C1 segment of cervical spinal cord (tissue), 14 donors: ENCODE results near the gene GALNT17.

Experiments
- DNase-seq, 14 donors: peaks; one replicate each; lab custom pipeline; 2025; lab: John Stamatoyannopoulos, UW

The GALNT17 gene

GRCh38 chr7:71281261-71281660, 149.3 kb downstream of the GALNT17 start:
- DNase-seq, result no peak

GRCh38 chr7:71283802-71284201, 151.9 kb downstream of the GALNT17 start:
- no peak for DNase-seq

GRCh38 chr7:71285571-71286145, 153.7 kb downstream of the GALNT17 start:
- DNase-seq, result no peak

- peak in 4 of 14 donors; percentile 1 to 63 (median 4) for DNase-seq
Measured at GRCh38 chr7:71286336-71286735, 154.4 kb downstream of the GALNT17 start.

DNA sequence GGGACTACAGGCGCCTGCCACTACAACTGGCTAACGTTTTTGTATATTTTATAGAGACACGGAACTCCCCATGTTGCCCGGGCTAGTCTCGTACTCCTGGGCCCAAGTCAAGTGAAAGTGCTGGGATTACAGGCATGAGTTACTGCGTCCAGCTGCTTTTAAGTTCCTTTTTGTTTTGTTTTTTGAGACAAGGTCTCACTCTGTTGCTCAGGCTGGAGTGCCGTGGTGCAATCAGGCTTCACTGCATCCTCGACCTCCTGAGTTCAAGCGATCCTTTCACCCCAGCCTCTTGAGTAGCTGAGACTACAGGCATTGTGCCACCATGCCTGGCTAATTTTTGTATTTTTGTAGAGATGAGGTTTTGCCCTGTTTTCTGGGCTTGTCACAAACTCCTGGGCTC, 155.0 kb downstream of the GALNT17 start:
- DNase-seq, result no peak

DNA sequence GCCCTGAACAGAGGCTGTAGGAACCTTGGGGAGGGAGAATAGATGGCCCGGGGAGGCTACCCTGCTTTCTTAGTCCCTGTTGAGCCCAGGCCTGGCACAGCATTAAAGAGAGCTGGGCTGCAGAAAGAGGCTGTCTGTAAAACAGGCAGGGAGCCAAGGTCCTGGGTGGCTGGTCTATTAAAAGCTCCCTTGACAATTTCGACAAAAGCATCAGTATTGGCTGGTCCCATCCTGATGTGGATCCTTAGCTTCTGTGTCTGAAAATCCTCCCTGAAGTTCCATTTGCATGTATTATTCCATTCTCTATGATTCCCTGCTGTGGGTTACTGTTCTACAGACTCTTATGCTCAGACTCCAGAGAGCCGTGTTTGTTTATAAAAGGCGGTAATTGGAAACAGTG, 158.5 kb downstream of the GALNT17 start:
- DNase-seq, result peak in 6 of 14 donors; percentile 1 to 42 (median 6)

DNA sequence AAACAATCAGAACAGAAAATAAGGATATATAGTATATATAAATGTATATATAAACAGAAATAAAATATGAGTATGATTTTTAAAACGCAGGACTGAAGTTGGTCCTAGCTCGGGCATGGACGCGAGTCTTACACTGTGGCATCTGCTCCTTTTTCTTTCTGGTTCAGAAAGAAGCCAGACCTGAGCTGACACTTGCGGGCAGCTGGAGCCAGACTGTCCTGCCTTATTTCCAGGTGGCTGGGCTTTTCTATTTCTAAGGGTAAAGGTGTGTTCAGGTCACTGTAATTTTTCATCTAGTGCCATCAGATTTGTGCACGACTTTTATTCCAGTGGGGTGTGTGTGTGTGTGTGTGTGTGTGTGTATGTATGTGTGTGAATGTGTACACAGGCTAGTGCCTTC, 166.4 kb downstream of the GALNT17 start:
- no peak for DNase-seq

DNA sequence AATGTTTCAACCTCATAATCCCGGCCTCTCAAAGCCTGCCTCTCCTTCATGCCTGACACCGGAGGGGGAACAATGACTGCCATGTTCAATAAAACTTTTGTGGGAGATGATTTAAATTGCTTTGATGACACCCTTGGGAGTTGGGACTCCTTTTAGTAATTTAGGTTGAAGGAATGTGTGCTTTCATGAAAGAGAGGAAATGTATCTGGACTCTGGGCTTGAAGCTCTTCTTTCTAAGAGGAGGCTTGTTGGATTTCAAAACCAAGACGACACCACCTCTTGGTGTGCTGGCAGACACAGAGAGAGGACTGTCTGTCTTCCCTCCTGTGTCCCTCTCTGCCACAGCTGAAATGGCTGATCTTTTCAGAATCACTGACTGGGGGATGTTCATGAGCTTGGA, 168.1 kb downstream of the GALNT17 start:
- no peak for DNase-seq

DNA sequence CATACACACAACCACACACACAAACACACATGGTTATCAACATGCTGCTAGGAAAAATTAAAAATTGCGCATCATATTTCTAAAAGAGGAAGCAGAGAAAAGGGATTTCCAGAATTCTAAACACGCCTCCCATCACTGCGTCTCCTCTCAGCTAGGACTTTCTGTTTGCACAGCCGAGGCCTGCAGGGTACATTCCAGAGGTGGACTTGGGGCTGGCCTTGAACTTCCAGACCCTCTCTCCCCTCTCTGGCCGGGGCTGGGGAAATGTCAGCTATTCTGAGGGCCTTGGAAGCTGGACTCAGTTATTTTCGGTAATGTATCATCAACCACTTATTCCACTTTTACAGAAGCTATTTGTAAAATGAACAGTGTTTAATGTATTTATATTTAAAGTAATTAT, 168.7 kb downstream of the GALNT17 start:
- no peak for DNase-seq

DNA sequence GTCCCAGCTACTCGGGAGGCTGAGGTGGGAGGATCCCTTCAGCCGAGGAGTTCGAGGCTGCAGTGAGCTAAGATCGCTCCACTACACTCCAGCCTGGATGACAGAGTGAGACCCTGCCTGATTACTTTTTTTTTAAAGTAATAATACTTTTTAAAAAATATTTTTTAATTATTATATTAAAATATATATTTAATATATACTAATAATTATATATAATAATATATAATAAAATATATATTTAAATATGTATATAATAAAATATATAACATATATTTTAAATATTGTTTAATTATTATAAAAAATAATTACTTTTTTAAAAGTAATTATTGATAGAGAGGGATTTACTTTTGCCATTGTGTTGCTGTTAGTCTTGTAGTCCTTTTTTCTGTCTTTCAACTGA, 169.2 kb downstream of the GALNT17 start:
- DNase-seq, result no peak

- DNase-seq, result no peak
Measured at GRCh38 chr7:71303566-71303965, 171.6 kb downstream of the GALNT17 start.

DNA sequence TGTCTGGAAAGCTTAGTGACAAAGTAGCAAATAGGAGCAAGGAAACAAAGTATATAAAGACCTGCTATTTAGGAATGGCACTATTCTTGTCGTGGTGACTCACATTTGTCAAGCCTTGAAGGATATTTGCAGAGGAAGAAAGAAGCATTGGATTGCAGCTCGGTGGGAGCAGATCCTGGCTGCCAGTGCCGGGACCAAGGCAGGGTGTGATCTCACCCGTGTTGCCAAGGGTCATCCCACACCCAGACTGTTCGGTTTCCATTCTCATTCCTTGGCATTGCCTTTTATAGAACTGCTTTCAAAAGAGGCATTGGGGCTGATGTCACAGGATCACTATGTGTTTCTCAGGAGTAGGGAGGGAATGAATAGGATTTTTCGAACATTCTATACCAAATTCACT, 176.2 kb downstream of the GALNT17 start:
- DNase-seq, result peak in 5 of 14 donors; percentile 8 to 41 (median 26)

DNA sequence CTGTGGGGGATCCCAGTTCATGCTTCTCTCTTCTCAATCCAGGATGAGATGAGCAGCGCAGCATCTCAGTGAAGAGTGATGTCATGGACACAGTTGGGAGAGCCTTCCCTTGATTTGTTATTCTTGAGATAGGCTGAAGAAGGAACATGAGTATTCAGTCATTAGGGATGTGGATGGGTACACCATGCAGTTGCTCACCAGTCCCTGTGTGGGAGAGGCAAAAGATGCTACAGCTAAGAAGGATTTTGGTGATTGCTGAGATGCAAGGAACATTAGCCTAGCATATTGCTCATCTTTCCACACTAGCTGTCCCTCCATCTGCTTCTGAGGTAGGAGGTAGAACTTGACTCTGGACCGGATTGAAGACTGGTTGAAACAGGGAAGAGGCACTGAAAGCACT, 179.6 kb downstream of the GALNT17 start:
- peak in 1 of 14 donors; percentile 36 for DNase-seq

DNA sequence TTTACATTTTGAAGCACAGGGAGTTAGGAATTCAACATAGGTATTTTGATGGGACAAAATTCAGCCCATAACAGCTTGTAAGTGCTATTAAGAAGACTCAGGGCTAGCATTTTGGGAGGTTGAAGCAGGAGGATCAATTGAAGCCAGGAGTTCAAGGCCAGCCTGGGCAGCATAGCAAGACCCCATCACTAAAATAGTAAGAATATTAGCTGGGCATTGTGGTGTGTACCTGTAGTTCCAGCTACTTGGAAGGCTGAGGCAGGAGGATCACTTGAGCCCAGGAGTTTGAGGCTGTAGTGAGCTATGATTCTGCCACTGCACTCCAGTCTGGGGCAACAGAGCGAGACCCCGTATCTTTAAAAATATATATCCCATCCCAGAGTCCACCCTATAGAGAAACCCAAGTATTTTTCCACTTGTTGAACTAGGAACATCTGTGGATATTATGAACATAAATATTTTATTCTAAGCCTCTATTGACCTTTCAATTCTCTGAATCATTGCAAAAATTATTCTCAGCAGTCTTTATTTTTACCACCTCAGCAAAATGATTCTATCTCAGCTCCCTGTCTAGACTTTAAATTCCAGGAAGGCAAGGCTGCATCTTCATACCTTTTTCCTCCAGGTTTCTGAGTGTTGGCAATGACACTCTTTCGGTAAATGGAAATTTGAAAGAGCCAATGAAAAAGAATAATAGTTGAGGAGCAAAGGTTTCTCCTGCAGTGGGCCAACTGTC, 181.0 kb downstream of the GALNT17 start:
- no peak for DNase-seq

GRCh38 chr7:71313553-71313952, 181.6 kb downstream of the GALNT17 start:
- no peak for DNase-seq

- no peak for DNase-seq
Measured at GRCh38 chr7:71320916-71321315, 189.0 kb downstream of the GALNT17 start.

DNA sequence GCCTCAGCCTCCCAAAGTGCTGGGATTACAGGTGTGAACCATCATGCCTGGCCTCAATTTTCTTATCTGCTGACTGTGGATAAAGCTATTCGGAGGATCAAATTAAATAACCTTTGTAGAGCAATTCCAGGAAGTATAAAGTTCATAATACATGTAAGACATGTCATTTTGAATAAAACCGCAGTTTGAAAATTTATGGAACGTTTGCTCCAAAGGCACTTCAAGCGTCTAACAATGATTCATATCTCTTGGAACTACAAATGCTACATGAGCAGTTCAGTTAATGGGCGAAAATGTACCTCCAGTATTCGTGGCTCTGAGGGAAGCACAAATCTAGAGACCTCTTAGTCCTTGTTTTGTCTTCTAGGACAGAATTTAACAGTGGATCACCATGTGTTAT, 190.3 kb downstream of the GALNT17 start:
- DNase-seq, result no peak

DNA sequence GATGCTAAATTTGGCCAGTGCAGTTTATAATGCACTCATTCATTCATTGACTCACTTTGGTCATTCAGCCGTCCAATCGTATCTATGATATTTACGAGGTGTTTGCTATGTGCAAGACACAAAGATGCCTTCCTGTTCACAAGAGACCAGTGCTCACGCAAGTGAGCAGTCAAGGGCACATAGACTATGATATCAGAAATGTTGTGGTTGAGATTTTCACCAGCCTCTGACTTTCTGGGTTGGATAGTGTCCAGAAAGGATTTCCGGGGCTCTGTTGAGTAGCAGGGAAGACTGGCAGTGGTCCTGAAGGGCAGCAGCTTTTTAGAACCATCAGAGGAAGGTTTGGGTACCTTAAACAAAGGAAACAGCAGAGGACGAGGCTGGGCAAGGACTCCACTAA, 191.8 kb downstream of the GALNT17 start:
- no peak for DNase-seq

DNA sequence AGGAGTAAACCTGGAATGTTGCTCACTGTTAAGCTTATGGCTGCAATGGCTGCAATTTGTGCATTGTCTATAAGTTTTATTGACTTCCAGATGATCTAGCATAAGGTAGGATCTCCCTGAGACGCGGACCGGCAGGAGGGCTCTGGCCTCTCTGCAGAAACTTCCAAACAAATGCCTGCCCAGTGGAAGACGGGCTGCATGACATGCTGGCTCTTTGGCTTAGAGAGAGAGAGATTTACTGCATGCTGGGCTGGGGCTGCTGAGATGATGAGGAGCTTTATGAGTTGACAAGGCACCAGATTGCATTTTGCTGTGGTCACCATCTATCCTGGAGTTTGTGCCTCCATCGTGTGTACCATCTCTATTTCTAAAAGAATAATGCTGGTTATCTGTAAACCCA, 193.2 kb downstream of the GALNT17 start:
- DNase-seq, result peak in 2 of 14 donors; percentile 14 to 86

GRCh38 chr7:71326595-71326994, 194.7 kb downstream of the GALNT17 start:
- no peak for DNase-seq

DNA sequence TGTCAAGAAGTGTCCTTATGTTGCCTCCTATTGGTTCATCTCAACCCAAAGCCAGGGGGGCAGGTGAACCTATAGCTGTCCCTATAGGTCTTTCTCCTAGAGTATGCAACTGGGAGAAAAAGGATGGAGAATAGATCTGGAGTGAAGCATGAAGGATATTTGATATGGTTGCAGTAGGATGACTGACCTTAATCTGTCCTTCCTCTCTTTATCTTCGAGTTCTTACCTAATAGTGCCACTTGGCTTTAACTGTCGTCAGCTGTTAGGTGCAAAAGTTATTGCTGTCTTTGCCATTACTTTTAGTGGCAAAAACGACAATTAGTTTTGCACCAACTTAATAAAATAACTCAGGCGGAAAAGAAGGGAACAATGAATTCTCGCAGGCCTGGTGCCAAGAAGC, 196.0 kb downstream of the GALNT17 start:
- DNase-seq, result no peak

DNA sequence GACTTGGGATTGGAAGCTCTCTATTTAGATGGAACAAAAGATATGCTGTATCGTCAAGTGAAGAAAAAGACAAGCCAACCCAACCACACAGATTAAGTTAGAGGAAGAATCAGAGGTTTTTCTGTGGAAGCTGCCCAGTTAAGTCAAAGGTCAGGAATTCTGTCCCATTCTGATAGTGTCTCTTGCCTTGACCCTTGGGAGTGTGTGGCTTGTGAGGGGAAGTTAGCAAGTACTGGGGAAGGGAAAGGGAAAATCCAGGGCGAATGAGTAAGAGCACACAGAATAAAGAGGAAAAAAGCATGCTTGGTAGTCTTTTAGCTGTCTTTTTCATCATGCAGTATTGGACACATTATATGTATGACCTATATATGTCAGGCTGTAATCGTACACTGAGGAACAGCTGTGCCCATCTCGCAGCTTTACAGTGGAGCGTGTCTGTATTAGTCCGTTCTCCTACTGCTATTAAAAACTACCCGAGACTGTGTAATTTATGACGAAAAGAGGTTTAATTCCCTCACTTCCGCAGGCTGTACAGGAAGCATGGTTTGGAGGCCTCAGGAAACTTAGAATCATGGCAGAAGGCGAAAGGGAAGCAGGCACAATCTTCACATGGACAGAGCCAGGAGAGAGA, 197.2 kb downstream of the GALNT17 start:
- no peak for DNase-seq

- DNase-seq, result no peak
Measured at GRCh38 chr7:71332207-71332606, 200.3 kb downstream of the GALNT17 start.
